ENCODE results near the gene TMEM139. TPM values are rescaled to one million over a fixed set of nuclear protein-coding genes. Genes with fewer than 3 reads are reported as not detected.

TMEM139 gene
- total RNA-seq, 1 donor from 2014 or later: 8.8 TPM

- no peak for TF ChIP-seq CTCF (IDR thresholded peaks at IDR 0.05; ENCODE audit: borderline replicate concordance)
Measured at GRCh38 chr7:143239813-143240212, 44.9 kb upstream of the TMEM139 start.

GRCh38 chr7:143240291-143241168 lies 44.2 kb upstream of the TMEM139 start:
- TF ChIP-seq CTCF (IDR thresholded peaks at IDR 0.05; ENCODE audit: borderline replicate concordance): peak; percentile 96
- DNase-seq: peak; percentile 39

More at GRCh38 chr7:143239813-143240212, 44.9 kb upstream of the TMEM139 start:
- Histone ChIP-seq H3K27ac (replicated peaks) (no peak overlapping the region), H3K4me1 (peaks cover 7% of the 10 kb centered on the region), H3K9me3 (replicated peaks) (peaks cover 26% of the 10 kb centered on the region), H3K4me3 (no peak overlapping the region), H3K36me3 (no peaks in the 10 kb centered on the region), H3K27me3 (ENCODE audit: low read depth) (no peaks in the 10 kb centered on the region)
- no peak for DNase-seq
- intact Hi-C loops (cut with micrococcal nuclease): loop anchor here (2.0 to 5.0 kb wide), 2 partner anchors 65 to 177 kb away; no protein-coding TSS in a partner anchor

GRCh38 chr7:143242306-143242705 lies 42.5 kb upstream of the TMEM139 start:
- intact Hi-C loops (cut with micrococcal nuclease): loop anchor here (5.0 kb wide), 1 partner anchor 175 kb away; no protein-coding TSS in a partner anchor
- Histone ChIP-seq H3K9me3 (replicated peaks) (peaks cover 5% of the 10 kb centered on the region), H3K27me3 (ENCODE audit: low read depth) (no peaks in the 10 kb centered on the region), H3K36me3 (no peaks in the 10 kb centered on the region), H3K4me1 (peaks cover 7% of the 10 kb centered on the region), H3K4me3 (no peak overlapping the region), H3K27ac (replicated peaks) (no peak overlapping the region)
- no peak for TF ChIP-seq CTCF (IDR thresholded peaks at IDR 0.05; ENCODE audit: borderline replicate concordance)
- no peak for DNase-seq

More at GRCh38 chr7:143240291-143241168, 44.2 kb upstream of the TMEM139 start:
- peaks cover 7% of the 10 kb centered on the region for H3K4me1 ChIP-seq
- no peaks in the 10 kb centered on the region for H3K36me3 ChIP-seq
- no peak overlapping the region for H3K27ac ChIP-seq (replicated peaks)
- intact Hi-C loops (cut with micrococcal nuclease): loop anchor here (2.0 to 5.0 kb wide), 2 partner anchors 64 to 177 kb away; no protein-coding TSS in a partner anchor
- H3K27me3 ChIP-seq (ENCODE audit: low read depth): no peaks in the 10 kb centered on the region
- H3K4me3 ChIP-seq: peak overlapping the region; percentile 19
- peaks cover 23% of the 10 kb centered on the region for H3K9me3 ChIP-seq (replicated peaks)

- H3K27me3 ChIP-seq (ENCODE audit: low read depth): no peaks in the 10 kb centered on the region
- H3K4me1 ChIP-seq: peaks cover 7% of the 10 kb centered on the region
- no peak for DNase-seq
- no peaks in the 10 kb centered on the region for H3K36me3 ChIP-seq
- no peak overlapping the region for H3K27ac ChIP-seq (replicated peaks)
- H3K9me3 ChIP-seq (replicated peaks): no peaks in the 10 kb centered on the region
- intact Hi-C loops (cut with micrococcal nuclease): loop anchor here (5.0 kb wide), 1 partner anchor 174 kb away; no protein-coding TSS in a partner anchor
- no peak overlapping the region for H3K4me3 ChIP-seq
- no peak for TF ChIP-seq CTCF (IDR thresholded peaks at IDR 0.05; ENCODE audit: borderline replicate concordance)
Measured at GRCh38 chr7:143243111-143243510, 41.6 kb upstream of the TMEM139 start.

- no peak overlapping the region for H3K27ac ChIP-seq (replicated peaks)
- H3K9me3 ChIP-seq (replicated peaks): no peaks in the 10 kb centered on the region
- no peak for TF ChIP-seq CTCF (IDR thresholded peaks at IDR 0.05; ENCODE audit: borderline replicate concordance)
- intact Hi-C loops (cut with micrococcal nuclease): loop anchor here (5.0 kb wide), 1 partner anchor 174 kb away; no protein-coding TSS in a partner anchor
- H3K27me3 ChIP-seq (ENCODE audit: low read depth): no peaks in the 10 kb centered on the region
- H3K36me3 ChIP-seq: no peaks in the 10 kb centered on the region
- H3K4me1 ChIP-seq: peaks cover 7% of the 10 kb centered on the region
- DNase-seq: no peak
- H3K4me3 ChIP-seq: no peak overlapping the region
Measured at GRCh38 chr7:143243614-143244013, 41.1 kb upstream of the TMEM139 start.

All from left ventricle myocardium inferior (tissue), 1 donor.